Renal cortical epithelial cell (primary cell): ENCODE results near the gene SBNO1. TPM values are rescaled to one million over a fixed set of nuclear protein-coding genes. Genes with fewer than 3 reads are reported as not detected.
"Not testable (repeated sequence)": the region's sequence is repeated elsewhere in the genome, so short reads cannot be mapped to it uniquely, and the experiment has no call there.

ENCODE experiments used
- DNase-seq: peaks from one replicate; pipeline ENCODE4 v3.0.0-alpha.2; 2011; ENCODE audit warnings: low read depth
- total RNA-seq: library from RNA; depleted of rRNA; stranded (reverse); fragments of >200 nt; gene quantifications from 2 replicates; pipeline ENCODE4 v1.2.3, GENCODE V29; 2014

SBNO1 gene
- 21.7 and 49.5 TPM in 2 replicates for total RNA-seq

DNA sequence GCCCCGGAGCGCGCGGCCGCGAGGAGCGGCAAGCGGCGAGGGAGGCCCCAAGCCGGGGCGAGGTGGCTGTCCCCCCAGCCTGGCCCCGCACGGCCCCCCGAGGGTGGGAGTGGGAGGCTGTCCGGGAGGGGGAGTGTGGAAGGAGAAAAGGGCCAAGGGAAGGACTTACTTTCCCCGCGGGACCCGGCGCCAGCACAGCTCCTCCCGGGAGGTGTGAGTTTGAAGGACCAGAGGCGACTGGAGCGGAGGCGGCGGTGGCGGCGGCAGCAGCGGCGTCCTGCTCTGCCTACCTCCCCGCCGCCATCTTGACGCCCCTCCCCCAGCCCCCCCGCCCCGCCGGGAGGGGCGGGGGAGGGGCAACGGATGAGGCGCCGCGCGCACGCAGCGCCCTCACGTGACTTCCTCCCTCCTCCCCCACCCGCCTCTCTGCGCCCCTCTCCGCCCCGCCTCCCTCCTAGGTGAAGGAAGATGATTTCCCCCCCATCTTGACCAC, at the start of gene SBNO1:
Gene SBNO1, minus strand, starts transcription at position 316 of the 493 bp plus-strand sequence. CDS start 14,406 bp downstream, outside the sequence.
- no peak for DNase-seq

DNA sequence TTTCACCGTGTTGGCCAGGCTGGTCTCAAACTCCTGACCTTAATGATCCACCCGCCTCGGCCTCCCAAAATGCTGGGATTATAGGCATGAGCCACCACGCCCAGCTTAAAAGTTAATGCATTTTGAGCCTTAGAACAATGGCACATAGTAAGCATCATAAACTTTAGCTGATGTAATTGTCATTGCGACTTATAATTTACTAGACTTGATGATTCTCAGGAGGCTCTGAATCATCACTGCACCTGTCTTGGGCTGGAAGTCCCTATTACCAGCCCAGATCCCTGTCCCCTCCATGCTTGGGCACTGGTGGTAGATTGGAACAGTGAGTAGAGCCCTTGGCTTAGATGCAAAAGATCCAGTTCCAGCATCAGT, 45.4 kb upstream of the SBNO1 start:
- peak; percentile 18 for DNase-seq

DNA sequence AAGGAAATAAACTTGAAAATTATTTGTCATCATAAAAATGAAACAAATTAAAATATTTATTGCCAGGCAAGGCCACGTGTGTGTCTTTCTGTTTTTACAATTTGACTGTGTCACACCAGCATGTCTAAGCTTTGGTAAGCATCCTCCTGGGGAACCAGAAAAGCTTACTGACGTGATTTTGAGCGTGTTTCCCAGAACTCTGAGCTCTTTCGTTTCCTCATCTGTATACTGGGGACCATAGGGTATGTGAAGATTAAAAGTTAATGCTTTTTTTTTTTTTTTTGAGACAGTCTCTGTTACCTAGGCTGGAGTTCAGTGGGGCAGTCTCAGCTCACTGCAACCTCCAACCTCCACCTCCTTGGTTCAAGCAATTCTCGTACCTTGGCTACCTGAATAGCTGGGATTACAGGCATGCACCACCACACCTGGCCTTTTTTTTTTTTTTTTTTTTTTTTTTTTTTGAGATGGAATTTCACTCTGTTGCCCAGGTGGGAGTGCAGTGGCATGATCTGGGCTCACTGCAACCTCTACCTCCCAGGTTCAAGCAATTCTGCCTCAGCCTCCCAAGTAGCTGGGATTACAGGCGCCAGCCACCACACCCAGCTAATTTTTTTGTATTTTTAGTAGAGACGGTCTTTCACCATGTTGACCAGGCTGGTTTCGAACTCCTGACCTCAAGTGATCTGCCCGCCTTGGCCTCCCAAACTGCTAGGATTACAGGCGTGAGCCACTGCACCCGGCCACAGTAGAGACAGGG, 44.8 kb upstream of the SBNO1 start:
- not testable (repeated sequence) for DNase-seq

DNA sequence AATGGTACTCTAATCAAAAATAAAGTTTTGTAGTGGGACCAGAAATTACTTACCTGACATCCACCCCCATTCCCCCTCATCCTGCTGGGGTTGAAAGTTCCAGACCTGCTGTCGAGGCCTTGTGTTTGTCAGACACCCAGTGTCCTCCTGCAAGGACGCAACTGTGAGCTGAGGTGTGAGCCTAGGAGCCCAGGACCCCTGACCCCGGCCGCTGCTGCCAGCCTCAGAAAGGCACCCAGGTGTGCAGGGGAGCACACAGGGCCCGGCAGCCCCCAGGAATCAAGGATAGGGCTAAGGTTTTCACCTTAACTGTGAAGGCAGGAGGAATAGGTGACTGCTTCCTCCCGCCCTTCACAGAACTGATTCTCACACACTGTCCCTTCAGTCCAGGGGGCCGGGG, 44.0 kb upstream of the SBNO1 start:
- DNase-seq: not testable (repeated sequence)

DNA sequence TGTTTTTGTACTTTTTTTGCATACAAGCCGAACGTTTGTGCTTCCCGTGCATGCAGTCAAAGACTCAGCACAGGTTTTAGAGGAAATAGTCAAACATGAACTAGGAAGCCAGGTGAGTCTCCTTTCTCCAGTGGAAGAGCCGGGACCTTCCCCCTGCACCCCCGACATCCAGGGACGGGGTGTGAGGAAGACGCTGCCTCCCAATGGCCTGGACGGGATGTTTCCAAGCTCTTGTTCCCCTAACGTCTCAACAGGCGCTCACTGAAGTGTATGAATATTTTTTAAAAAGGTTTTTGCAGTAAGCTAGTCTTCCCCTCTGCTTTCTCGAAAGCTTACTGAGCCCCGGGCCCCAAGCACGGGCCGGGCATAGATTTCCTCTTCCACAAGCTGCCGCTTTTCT, 43.3 kb upstream of the SBNO1 start:
- not testable (repeated sequence) for DNase-seq

DNA sequence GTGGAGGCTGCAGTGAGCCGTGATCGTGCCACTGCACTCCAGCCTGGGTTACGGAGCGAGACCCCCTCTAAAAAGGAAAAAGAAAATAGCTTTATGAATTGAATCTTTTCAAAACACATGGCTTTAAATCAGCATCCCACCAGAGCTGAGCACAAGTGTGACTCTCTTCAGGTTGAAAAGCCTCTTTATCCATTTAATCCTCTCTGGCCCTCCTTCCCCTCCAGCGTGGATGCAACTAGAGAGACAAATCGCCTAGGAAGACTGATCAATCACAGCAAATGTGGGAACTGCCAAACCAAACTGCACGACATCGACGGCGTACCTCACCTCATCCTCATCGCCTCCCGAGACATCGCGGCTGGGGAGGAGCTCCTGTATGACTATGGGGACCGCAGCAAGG, 42.6 kb upstream of the SBNO1 start:
- not testable (repeated sequence) for DNase-seq

DNA sequence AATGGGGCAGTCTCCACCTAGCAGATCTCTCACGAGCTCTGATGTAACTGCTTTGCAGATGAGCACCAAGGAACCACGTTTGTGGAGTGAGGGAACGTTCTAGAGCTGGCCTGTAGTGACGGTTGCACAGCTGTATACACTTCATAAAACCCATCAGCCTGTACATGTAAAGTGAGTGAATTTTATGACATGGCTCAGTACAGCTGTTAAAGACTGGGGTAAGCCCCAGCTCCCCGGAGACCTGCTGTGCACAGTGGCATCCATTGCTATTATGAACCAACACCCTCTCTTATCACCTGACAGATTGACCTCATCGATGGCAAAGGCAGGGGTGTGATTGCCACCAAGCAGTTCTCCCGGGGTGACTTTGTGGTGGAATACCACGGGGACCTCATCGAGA, 39.9 kb upstream of the SBNO1 start:
- no peak for DNase-seq

DNA sequence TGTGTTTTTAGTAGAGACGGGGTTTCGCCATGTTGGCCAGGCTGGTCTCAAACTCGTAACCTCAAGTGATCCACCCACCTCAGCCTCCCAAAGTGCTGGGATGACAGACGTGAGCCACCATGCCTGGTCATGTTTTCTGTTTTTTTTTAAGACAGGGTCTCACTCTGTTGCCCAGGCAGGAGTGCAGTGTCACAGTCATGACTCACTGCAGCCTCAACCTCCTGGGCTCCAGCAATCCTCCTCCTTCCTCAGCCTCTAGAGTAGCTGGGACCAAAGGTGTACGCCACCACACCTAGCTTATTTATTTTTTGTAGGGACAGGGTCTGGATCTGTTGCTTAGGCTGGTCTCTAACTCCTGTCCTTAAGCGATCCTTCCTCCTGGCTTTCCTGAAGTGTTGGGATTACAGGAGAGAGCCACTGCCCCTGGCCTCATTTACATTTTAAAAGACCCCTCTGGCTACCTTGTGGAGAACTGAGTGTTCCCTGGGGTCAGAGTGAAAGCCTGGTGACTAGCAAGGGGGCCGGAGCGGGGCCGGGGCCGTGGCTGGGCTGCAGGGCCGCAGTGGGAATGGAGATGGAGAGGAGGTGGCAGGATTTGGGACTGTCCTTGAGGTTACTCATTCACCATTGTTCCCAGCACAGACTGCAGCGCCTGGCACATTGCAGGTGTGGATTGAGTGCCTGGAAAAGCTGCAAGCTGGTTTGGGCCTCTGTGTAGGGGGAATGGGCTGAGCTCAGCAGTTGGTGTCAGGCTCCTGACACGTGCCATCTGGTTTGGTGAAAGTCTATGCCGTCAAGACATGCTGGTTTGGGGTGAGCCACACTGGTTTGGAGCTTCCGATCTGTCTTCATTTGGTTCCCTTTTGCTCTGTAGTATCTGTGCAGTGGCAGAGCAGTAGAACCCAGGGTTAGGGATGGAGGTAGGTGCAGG, 37.4 kb upstream of the SBNO1 start:
- DNase-seq: no peak

DNA sequence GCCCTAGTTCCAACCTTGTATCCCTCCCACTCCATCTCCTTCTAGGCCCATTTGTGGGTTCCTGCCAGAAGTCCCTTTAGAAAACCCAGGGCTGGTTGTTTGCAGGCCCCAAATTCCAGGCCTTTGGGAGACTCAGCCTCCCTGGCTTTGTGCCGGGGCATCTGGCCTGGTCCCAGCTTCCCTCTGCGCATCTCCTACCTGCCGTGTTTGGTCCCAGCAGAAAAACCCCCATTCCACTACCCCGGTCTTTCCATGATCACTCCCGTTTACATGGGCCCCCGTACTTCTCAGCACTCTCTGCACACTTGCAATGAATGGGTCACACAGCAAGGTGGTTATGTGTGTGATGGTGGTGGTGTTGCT, 34.6 kb upstream of the SBNO1 start:
- DNase-seq: no peak

DNA sequence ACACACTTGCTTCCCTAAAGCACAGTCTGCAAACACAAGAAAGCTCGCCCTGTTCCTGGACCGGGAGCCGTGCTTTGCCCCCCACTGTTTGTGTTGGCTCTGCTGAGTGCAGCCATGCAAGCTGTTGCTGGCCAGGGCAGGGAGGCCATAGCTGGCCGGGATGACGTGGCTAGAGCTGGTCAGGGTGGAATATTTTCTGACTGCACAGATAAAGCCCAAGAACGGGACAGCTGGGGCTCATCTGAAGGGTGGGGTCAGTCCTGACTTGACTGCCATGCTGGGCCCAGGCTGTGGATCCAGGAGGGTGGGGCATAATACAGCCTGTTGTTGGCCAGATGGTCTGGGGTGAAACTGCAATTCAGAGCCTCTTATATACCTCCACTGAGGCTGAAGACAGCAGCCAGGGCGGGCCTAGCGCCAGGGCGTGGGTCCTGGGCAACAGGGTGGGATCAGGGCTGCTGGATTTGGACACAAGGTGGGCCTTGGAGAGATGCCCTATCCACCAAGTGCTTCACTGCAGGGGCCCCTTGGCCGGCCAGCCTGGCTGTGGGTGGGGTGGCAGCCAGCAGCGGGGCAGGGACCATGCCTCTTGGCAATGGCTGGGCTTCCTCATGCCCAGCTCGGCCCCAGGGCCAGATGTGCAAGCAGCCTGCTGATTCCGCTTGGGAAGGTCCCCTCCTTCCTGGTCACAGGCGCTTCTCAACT, 34.1 kb upstream of the SBNO1 start:
- DNase-seq: no peak

DNA sequence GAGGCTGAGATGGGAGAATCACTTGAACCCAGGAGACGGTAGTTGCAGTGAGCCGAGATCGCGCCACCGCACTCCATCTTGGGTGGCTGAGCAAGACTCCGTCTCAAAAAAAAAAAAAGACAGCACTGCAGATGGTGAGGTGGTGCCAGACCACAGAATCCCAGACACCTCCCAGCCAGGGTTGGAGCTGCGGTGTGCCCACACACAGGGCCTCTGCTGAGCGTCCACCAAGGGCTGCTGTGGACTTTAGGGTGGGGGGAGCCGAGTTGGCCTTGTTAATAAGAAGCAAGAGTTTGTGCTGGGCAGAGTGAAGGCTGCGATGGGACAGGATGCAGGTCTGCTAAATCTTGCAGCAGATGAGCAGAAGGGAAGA, 33.5 kb upstream of the SBNO1 start:
- no peak for DNase-seq

DNA sequence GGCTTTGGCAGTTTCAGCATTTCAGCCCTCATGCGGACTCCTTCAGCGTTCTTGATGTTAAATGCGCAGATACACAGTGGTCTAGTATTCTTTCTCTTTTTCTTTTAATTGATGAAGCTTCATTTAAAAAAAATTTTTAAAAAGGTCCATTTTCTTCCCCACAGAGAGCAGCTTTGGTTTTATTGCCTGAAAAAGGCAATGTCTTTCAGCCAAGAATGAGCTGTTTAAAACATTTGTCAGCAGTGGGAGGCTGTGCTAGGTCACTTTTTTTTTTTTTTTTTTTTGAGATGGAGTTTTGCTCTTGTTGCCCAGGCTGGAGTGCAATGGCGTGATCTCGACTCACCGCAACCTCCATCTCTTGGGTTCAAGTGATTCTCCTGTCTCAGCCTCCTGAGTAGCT, 32.8 kb upstream of the SBNO1 start:
- DNase-seq: no peak

DNA sequence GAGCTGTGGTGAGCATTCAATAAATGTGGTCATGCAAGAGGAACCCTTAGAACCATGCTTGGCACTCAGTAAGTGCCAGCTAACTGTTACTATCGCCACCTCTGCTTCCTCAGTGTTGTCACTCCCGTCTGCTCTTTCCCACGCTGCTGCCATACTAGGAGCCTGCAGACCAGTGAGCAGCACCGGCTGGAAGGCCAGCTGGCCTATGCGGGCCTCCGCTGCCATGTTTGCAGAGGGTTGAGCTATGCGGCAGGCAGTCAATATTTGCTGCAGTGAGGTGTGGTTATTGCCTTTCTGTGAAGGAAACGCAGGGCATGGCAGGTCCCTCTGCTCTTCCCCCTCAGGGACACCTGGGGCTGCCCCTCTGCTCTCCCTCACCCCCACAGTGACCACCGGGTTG, 32.3 kb upstream of the SBNO1 start:
- DNase-seq: no peak

DNA sequence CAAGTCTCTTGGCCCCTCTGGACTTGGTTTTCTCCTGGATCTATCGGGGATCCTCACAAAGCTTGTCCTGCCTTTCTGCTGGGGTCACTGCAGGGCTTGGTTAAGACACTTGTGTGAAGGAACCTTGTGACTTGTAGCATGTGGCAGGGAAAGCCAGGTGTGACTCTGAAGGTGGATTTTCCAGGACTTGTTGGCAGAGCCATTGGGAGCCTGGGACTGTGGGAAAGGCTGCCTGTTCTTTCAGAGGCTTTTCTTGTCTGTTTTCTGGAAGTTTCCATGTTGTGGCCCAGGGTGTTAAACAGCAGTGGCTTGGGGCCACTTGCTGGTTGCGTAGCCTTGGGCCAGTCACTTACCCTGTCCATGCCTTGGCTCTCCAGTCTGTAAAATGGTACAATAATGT, 31.9 kb upstream of the SBNO1 start:
- no peak for DNase-seq

DNA sequence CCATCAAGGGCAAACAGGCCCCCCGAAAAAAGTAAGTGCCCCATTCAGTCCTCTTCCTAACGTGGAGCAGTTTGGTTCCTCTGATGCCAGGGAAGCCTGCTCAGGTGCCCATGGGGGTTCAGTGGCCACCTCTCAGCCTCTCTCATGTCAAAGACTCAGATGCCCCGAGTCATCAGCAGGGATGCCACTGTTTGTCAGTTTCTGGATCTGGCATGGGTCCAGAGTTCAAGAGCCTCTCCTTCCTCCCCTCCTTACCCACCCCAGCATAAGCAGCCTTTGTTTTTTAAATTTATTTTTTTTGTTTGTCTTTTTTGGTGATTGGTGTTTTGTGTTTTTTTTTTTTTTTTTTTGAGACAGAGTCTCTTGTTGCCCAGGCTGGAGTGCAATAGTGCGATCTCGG, 30.6 kb upstream of the SBNO1 start:
- DNase-seq: no peak

DNA sequence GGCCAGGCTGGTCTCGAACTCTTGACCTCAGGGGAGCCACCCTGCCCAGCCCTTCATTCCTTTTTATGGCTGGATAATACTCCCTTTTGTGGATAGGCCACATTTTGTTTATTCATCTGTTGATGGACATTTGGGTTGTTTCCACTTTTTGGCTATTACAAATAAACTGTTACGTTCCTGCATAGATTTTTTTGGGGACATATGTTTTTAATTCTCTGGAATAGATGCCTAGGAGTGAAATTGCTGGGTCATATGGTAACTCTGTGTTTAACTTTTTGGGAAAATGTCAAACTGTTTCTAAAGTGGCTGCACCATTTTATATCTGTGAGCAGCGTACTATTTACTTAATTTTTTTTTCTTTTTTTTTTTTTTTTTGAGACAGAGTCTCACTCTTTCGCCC, 29.1 kb upstream of the SBNO1 start:
- no peak for DNase-seq

DNA sequence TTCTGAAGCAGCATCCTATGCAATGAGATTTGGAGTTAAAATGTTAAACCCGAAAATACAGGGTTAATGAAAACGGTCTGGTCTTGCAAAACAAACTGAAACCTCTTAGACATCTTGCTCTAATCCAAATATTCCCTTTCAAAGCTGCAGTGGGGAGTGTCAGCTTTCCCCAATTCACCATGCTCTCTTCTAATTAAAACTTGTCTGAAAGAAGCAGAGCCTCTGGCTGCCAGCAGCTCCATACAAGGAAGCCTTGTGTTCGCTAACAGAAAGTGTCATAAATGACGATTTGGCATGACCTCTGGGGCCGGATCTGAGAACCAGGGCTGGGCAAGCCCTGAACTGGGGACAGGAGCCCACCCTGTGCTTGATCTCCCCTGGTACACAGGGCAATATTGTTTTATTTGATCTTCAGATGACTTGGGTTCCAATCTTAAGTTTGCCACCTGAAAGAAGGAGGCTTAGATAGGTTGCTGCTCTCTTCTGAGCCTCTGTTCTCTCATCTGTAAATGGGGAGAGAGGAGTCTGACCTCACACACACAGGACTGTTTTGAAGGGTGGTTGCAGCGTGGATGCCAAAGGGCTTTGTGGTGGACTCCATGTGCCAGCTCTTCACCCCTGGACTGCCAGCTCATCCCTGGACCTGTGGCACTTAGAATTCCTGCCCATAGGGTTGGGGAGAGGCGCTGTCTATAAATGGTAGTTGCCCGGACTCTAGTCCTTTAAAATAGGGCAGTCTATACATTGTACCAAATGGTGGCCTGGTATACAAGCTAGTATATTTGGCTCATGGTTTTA, 27.1 kb upstream of the SBNO1 start:
- no peak for DNase-seq

DNA sequence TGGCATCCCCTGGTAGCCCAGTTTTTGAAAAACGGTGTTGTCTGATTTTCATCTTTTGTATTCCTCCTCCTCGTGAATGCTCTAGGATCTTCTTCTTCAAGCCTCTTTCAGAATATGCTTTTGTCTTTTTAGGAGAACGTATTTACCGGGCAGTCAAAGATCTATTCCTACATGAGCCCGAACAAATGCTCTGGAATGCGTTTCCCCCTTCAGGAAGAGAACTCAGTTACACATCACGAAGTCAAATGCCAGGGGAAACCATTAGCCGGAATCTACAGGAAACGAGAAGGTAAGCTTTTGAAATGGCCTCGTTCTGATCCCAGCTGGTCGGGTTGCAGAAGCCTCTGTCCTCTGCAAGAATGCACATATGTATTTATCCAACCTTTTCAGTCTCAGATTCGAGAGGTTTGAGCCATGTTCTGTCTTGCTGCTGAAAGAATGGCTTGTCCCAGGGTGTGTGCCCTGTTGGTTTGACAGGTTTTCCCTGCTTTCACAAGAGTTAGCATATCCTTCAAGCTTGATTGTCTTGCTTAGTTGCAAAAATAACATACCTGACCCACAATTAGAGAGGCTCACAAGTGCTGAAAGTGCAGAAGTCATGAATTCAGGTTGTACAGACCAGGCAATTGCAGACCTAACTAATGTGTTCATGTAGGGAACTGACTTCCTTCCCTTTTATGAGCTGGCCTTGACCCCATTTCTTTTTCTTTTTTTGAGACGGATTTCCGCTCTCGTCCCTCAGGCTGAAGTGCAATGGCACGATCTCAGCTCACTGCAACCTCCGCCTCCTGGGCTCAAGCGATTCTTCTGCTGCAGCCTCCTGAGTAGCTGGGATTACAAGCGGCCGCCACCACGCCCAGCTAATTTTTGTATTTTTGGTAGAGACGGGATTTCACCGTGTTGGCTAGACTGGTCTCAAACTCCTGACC, 26.1 kb upstream of the SBNO1 start:
- peak; percentile 7 for DNase-seq

DNA sequence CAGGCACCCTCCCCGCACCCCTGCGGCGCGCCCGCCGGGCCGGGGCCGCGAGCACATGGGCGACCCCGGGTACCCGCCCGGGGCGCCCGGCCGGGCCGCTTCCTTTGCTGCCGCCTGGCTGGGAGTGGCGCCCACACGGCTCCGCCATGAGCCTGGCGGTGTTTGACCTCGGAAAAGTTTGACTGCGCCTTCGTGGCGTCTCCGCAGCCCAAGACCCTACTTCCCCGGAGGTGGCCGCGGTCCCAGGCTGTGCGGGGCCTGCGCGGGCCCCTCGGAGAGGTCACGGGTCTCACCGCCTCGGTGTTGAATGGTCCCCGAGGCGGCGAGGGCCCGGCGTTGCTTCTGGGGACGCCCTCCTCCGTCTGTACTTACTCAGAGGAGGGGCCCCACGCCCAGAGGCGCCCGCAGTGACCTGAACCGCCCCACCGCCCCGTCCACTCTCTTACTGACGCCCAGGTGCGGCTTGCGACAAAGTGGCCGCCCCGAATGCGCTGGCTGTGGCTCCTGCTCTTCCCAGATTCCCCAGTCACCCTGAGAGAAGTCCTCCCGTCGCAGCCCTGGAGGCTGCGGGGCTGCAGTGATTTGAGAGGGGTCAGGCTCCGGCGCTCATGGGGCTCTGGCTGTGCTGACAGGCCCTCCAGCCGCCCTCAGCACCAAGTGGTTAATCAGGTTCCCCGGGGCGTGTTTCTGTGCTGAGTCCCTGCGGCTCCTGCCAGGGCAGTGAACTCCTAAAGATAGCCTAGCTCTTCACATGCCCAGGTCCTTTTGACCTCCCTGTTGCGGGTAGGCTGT, 25.1 kb upstream of the SBNO1 start:
- DNase-seq: no peak
